ENCODE data around the gene TCTN3.
"Not testable (repeated sequence)": the region's sequence is repeated elsewhere in the genome, so short reads cannot be mapped to it uniquely, and the experiment has no call there.

TCTN3 gene

GRCh38 chr10:95693668-95694534, at the start of gene TCTN3:
Gene TCTN3 (minus strand): TSS chr10:95693927. CDS start chr10:95693899, 28 bp downstream.
- Histone ChIP-seq H3K27ac (peak within 1 kb of the TSS; percentile 62 to 90), H3K4me3 (peak within 1 kb of the TSS; percentile 97)
- TF ChIP-seq CTCF (IDR thresholded peaks at IDR 0.05): peak; percentile 96
- peak; percentile 98 for DNase-seq (ENCODE audit: low spot score)

GRCh38 chr10:95742962-95743535, 49.3 kb upstream of the TCTN3 start:
- no peak for DNase-seq (ENCODE audit: low spot score)
- no peak for TF ChIP-seq CTCF (IDR thresholded peaks at IDR 0.05)
- peak overlapping the region in 1 of 2 donors; percentile 63 for H3K27ac ChIP-seq

GRCh38 chr10:95742485-95742884, 48.8 kb upstream of the TCTN3 start:
- DNase-seq (ENCODE audit: low spot score): no peak
- Histone ChIP-seq H3K4me3 (no peak overlapping the region), H3K27ac (peak overlapping the region in 1 of 2 donors; percentile 26)
- TF ChIP-seq CTCF (IDR thresholded peaks at IDR 0.05): no peak

More at GRCh38 chr10:95742962-95743535, 49.3 kb upstream of the TCTN3 start:
- no peak overlapping the region for H3K4me3 ChIP-seq

- no peak overlapping the region for H3K4me3 ChIP-seq
- H3K27ac ChIP-seq: peak overlapping the region in 1 of 2 donors; percentile 59
- no peak for DNase-seq (ENCODE audit: low spot score)
- no peak for TF ChIP-seq CTCF (IDR thresholded peaks at IDR 0.05)
Observed at GRCh38 chr10:95741807-95742467, 48.2 kb upstream of the TCTN3 start.

- H3K27ac ChIP-seq: no peak overlapping the region
- H3K4me3 ChIP-seq: no peak overlapping the region
- no peak for DNase-seq (ENCODE audit: low spot score)
- TF ChIP-seq CTCF (IDR thresholded peaks at IDR 0.05): no peak
Observed at GRCh38 chr10:95739056-95739455, 45.3 kb upstream of the TCTN3 start.

GRCh38 chr10:95732907-95733306, 39.2 kb upstream of the TCTN3 start:
- H3K27ac ChIP-seq; DNase-seq (ENCODE audit: low spot score); H3K4me3 ChIP-seq: not testable (repeated sequence)

GRCh38 chr10:95730233-95730632, 36.5 kb upstream of the TCTN3 start:
- no peak for DNase-seq (ENCODE audit: low spot score)
- no peak for TF ChIP-seq CTCF (IDR thresholded peaks at IDR 0.05)
- Histone ChIP-seq H3K27ac (peak overlapping the region in 1 of 2 donors; percentile 50), H3K4me3 (no peak overlapping the region)
